GM23248 (cell line): ENCODE data around the gene AMH.

Experiments used
- EZH2 ChIP-seq: fragments of 200-600 bp; sonication (generic); IDR thresholded peaks from 2 replicates; pipeline ENCODE4 v1.6.1; 2018; ENCODE audit warnings: antibody characterized with exemption, mild to moderate bottlenecking; ENCODE audit not compliant: insufficient read depth, poor library complexity, severe bottlenecking
- EZH2phosphoT487 ChIP-seq: fragments of 200-600 bp; sonication (generic); IDR thresholded peaks from 2 replicates; pipeline ENCODE4 v1.6.1; 2018; ENCODE audit warnings: antibody characterized with exemption, moderate library complexity, mild to moderate bottlenecking, low read depth; ENCODE audit not compliant: insufficient read depth

DNA sequence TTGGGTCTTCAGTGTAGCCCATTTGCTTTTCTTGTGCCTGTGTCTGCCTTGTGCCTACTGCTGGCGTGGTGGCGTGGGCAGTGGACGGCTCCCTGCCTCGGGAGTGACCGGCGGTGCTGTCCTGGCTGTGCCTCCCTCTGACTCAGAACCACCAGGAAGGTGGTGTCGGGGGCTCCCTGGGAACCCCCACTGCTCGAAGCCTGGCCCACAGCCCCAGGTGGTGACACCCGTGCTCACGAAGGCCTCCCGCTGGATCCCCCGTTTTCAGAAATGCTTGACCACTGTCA lies 5.1 kb upstream of the AMH start:
- TF ChIP-seq EZH2 (no peak), EZH2phosphoT487 (no peak)
